ENCODE data around the gene FRMD6. TPM values are rescaled to one million over a fixed set of nuclear protein-coding genes. Genes with fewer than 3 reads are reported as not detected.

Gene FRMD6
- total and polyA plus RNA-seq, 10 of the 15 experiments (the other 5 are each of a cell fraction or from before 2014, with no cell fraction given), result 0.86 to 7.8 (median 3.3) TPM

GRCh38 chr14:51660741-51661140 lies 9.0 kb downstream of the FRMD6 start (continued):
- TF ChIP-seq JUNB (IDR thresholded peaks at IDR 0.05), result no peak

GRCh38 chr14:51661504-51661903 lies 9.8 kb downstream of the FRMD6 start:
- POLR2A ChIA-PET, result no interaction called here
- SMC1A ChIA-PET (ENCODE audit: uncharacterized antibody, unreplicated experiment), result no interaction called here
- no peaks in the 10 kb centered on the region for H3K79me2 ChIP-seq (ENCODE audit: control insufficient read depth, insufficient read depth, low read length)
- H3K9ac ChIP-seq (ENCODE audit: control insufficient read depth, insufficient read depth, low read length), result no peak overlapping the region
- no peak overlapping the region for H3K4me2 ChIP-seq (ENCODE audit: control insufficient read depth, insufficient read depth)
- H3K27me3 ChIP-seq (replicated peaks in 1 of 2; ENCODE audit: control insufficient read depth in 2 of 2, insufficient read depth in 2 of 2, low read length in 1 of 2), result peaks cover 0 to 2% of the 10 kb centered on the region in 2 experiments; a peak in 1 of 4 replicates
- ATAC-seq (no peak), DNase-seq (ENCODE audit: low read depth, low spot score) (no peak), FAIRE-seq (no peak)
- in situ Hi-C loops (cut with MboI) (no loop called here), intact Hi-C loops (cut with micrococcal nuclease; ENCODE audit: unreplicated experiment) (no loop called here)
- CTCF ChIA-PET, result interaction anchor here (1.5 kb wide), 1 partner anchor 9 kb away, joined by 4 read pairs; no protein-coding TSS in a partner anchor
- H3K27ac ChIP-seq (ENCODE audit: control insufficient read depth, insufficient read depth), result no peak overlapping the region
- no peak for TF ChIP-seq SMARCA5 (IDR thresholded peaks at IDR 0.05)
- TF ChIP-seq E2F8 (IDR thresholded peaks at IDR 0.05; ENCODE audit: low read depth, partially characterized antibody), result no peak
- no peak for TF ChIP-seq HDAC6 (IDR thresholded peaks at IDR 0.05; ENCODE audit: unreplicated experiment)
- no peak for TF ChIP-seq HCFC1 (IDR thresholded peaks at IDR 0.05; ENCODE audit: low read length)
- TF ChIP-seq ZSCAN29 (IDR thresholded peaks at IDR 0.05), result no peak
- no peak for TF ChIP-seq BACH1 (IDR thresholded peaks at IDR 0.05; ENCODE audit: borderline replicate concordance)
- no peak for TF ChIP-seq FOS (IDR thresholded peaks at IDR 0.05; ENCODE audit: borderline replicate concordance, extremely low read depth, insufficient read length)
- no peak for TF ChIP-seq RELA (IDR thresholded peaks at IDR 0.05; ENCODE audit: borderline replicate concordance, partially characterized antibody)
- TF ChIP-seq BHLHE40 (IDR thresholded peaks at IDR 0.05; ENCODE audit: borderline replicate concordance in 1 of 2, low read depth in 2 of 2, low read length in 1 of 2), result no peak
- no peak for TF ChIP-seq ASH2L (IDR thresholded peaks at IDR 0.05; ENCODE audit: borderline replicate concordance, low read depth)
- TF ChIP-seq TARDBP (IDR thresholded peaks at IDR 0.05; ENCODE audit: borderline replicate concordance), result no peak
- no peak for TF ChIP-seq PML (IDR thresholded peaks at IDR 0.05; ENCODE audit: low read length)
- no peak for TF ChIP-seq SMAD5 (IDR thresholded peaks at IDR 0.05; ENCODE audit: low read depth)
- no peak for TF ChIP-seq GABPA (IDR thresholded peaks at IDR 0.05; ENCODE audit: low read depth)
- no peak for TF ChIP-seq MLLT1 (IDR thresholded peaks at IDR 0.05)
- TF ChIP-seq EP300 (IDR thresholded peaks at IDR 0.05; ENCODE audit: borderline replicate concordance in 1 of 2, control insufficient read depth in 1 of 2, low read depth in 2 of 2, low read length in 2 of 2), result no peak
- TF ChIP-seq RAD21 (IDR thresholded peaks at IDR 0.05; ENCODE audit: insufficient read depth, low read depth, low read length), result no peak
- TF ChIP-seq IKZF2 (IDR thresholded peaks at IDR 0.05), result no peak
- no peaks in the 10 kb centered on the region for H3K9me3 ChIP-seq (replicated peaks; ENCODE audit: control insufficient read depth, insufficient read depth, low read length)
- H3K4me3 ChIP-seq, result no peak overlapping the region
- RAD21 ChIA-PET (ENCODE audit: unreplicated experiment), result no interaction called here
- H3K36me3 ChIP-seq (ENCODE audit: control insufficient read depth in 2 of 2, insufficient read depth in 2 of 2, low read length in 1 of 2), result no peaks in the 10 kb centered on the region
- BruUV-seq (replicated peaks), result no TSS peak
- H4K20me1 ChIP-seq (ENCODE audit: control insufficient read depth, insufficient read depth), result no peaks in the 10 kb centered on the region
- no peaks in the 10 kb centered on the region for H3K4me1 ChIP-seq (ENCODE audit: control insufficient read depth, insufficient read depth, low read length)
- H2AFZ ChIP-seq (ENCODE audit: control insufficient read depth, low read depth, low read length), result no peak overlapping the region
